H9 (cell line): ENCODE data around the gene MAML3. TPM values are rescaled to one million over a fixed set of nuclear protein-coding genes. Genes with fewer than 3 reads are reported as not detected.

Experiments used
- DNase-seq: peaks from one replicate; pipeline ENCODE4 v3.0.0-alpha.2; 2017
- H2AFZ ChIP-seq: one replicate; pipeline ENCODE4 v1.6.1; 2013; ENCODE audit warnings: mild to moderate bottlenecking, low read length, control low read depth, moderate library complexity
- H2AK5ac ChIP-seq: 2 replicates; pipeline ENCODE4 v1.6.1; 2013; ENCODE audit warnings: low read length, control low read depth, mixed read lengths; ENCODE audit not compliant: insufficient read length
- H2BK120ac ChIP-seq: one replicate; pipeline ENCODE4 v1.6.1; 2013; ENCODE audit warnings: low read depth, mild to moderate bottlenecking, low read length, control low read depth, inconsistent platforms; ENCODE audit not compliant: poor library complexity, severe bottlenecking
- H2BK12ac ChIP-seq: 2 replicates; pipeline ENCODE4 v1.6.1; 2013; ENCODE audit warnings: low read length, control low read depth, mixed read lengths, low read depth; ENCODE audit not compliant: insufficient read length
- H2BK15ac ChIP-seq: 2 replicates; pipeline ENCODE4 v1.6.1; 2013; ENCODE audit warnings: low read depth, low read length, control low read depth
- H2BK20ac ChIP-seq: one replicate; pipeline ENCODE4 v1.6.1; 2013; ENCODE audit warnings: low read depth, mild to moderate bottlenecking, low read length, control low read depth, inconsistent platforms; ENCODE audit not compliant: poor library complexity, severe bottlenecking
- H2BK5ac ChIP-seq: 2 replicates; pipeline ENCODE4 v1.6.1; 2013; ENCODE audit warnings: low read length, control low read depth, mixed read lengths; ENCODE audit not compliant: insufficient read length
- H3K14ac ChIP-seq: 2 replicates; pipeline ENCODE4 v1.6.1; 2013; ENCODE audit warnings: low read length, control low read depth; ENCODE audit not compliant: insufficient read depth
- H3K18ac ChIP-seq: 2 replicates; pipeline ENCODE4 v1.6.1; 2013; ENCODE audit warnings: low read depth, mild to moderate bottlenecking, mixed read lengths, low read length, control low read depth; ENCODE audit not compliant: insufficient read length
- H3K23ac ChIP-seq: 2 replicates; pipeline ENCODE4 v1.6.1; 2013; ENCODE audit warnings: low read length, control low read depth, mixed read lengths, low read depth; ENCODE audit not compliant: insufficient read length
- H3K23me2 ChIP-seq: 2 replicates; pipeline ENCODE4 v1.6.1; 2013; ENCODE audit warnings: low read depth, mild to moderate bottlenecking, mixed read lengths, low read length, control low read depth; ENCODE audit not compliant: insufficient read length, poor library complexity, severe bottlenecking
- H3K27ac ChIP-seq: 2 replicates; pipeline ENCODE4 v1.5.1; 2013; ENCODE audit warnings: low read length, control low read depth, mixed read lengths, low read depth; ENCODE audit not compliant: insufficient read length
- H3K27me3 ChIP-seq: 2 replicates; pipeline ENCODE4 v1.6.1; 2013; ENCODE audit warnings: low read length, control low read depth, inconsistent platforms; ENCODE audit not compliant: insufficient read depth
- H3K4ac ChIP-seq: 2 replicates; pipeline ENCODE4 v1.6.1; 2013; ENCODE audit warnings: low read depth, mild to moderate bottlenecking, control low read depth, inconsistent platforms, low read length, moderate library complexity
- H3K4me1 ChIP-seq: 2 replicates; pipeline ENCODE4 v1.6.1; 2013; ENCODE audit warnings: low read length, control low read depth, inconsistent platforms; ENCODE audit not compliant: insufficient read depth
- H3K4me2 ChIP-seq: 2 replicates; pipeline ENCODE4 v1.6.1; 2013; ENCODE audit warnings: low read length, control low read depth, mixed read lengths; ENCODE audit not compliant: insufficient read length, insufficient read depth
- H3K56ac ChIP-seq: 2 replicates; pipeline ENCODE4 v1.6.1; 2013; ENCODE audit warnings: low read depth, mild to moderate bottlenecking, mixed read lengths, low read length, control low read depth; ENCODE audit not compliant: insufficient read length
- H3K79me1 ChIP-seq: 2 replicates; pipeline ENCODE4 v1.6.1; 2013; ENCODE audit warnings: low read depth, mild to moderate bottlenecking, moderate library complexity, low read length, control low read depth, inconsistent platforms; ENCODE audit not compliant: insufficient read depth, poor library complexity, severe bottlenecking
- H3K79me2 ChIP-seq: 2 replicates; pipeline ENCODE4 v1.6.1; 2013; ENCODE audit warnings: low read length, control low read depth, inconsistent platforms; ENCODE audit not compliant: insufficient read depth
- H3K9ac ChIP-seq: 2 replicates; pipeline ENCODE4 v1.6.1; 2013; ENCODE audit warnings: low read length, control low read depth, mixed read lengths; ENCODE audit not compliant: insufficient read length; ENCODE audit errors: extremely low read depth
- H3K9me3 ChIP-seq: one replicate; pipeline ENCODE4 v1.6.1; 2013; ENCODE audit warnings: low read depth, low read length, inconsistent platforms; ENCODE audit not compliant: control insufficient read depth
- H3T11ph ChIP-seq: one replicate; pipeline ENCODE4 v1.6.1; 2013; ENCODE audit warnings: mild to moderate bottlenecking, low read length, control low read depth, inconsistent platforms
- H4K20me1 ChIP-seq: one replicate; pipeline ENCODE4 v1.6.1; 2013; ENCODE audit not compliant: control insufficient read depth, insufficient read length, insufficient read depth
- H4K5ac ChIP-seq: 2 replicates; pipeline ENCODE4 v1.6.1; 2013; ENCODE audit warnings: low read depth, mild to moderate bottlenecking, mixed read lengths, low read length, control low read depth; ENCODE audit not compliant: insufficient read length
- H4K8ac ChIP-seq: replicated peaks from 2 replicates; pipeline ENCODE4 v1.6.1; 2013; ENCODE audit warnings: low read length, control low read depth, mixed read lengths, low read depth; ENCODE audit not compliant: insufficient read length
- H4K91ac ChIP-seq: 2 replicates; pipeline ENCODE4 v1.6.1; 2013; ENCODE audit warnings: low read depth, mild to moderate bottlenecking, moderate library complexity, mixed read lengths, low read length, control low read depth; ENCODE audit not compliant: insufficient read length
- H3K27ac Mint-ChIP-seq, 3 experiments: 2 replicates in 2 of 3; 3 replicates in 1 of 3; pipeline ENCODE4 v1.8.0; 2020 to 2021; ENCODE audit warnings: mixed read lengths in 3 of 3, mild to moderate bottlenecking in 1 of 3, moderate library complexity in 1 of 3
- H3K27me3 Mint-ChIP-seq: 2 replicates; pipeline ENCODE4 v1.8.0; 2021; ENCODE audit warnings: low read depth, mild to moderate bottlenecking, moderate library complexity, mixed read lengths
- H3K36me3 Mint-ChIP-seq, 3 experiments: 2 replicates in 2 of 3; 3 replicates in 1 of 3; pipeline ENCODE4 v1.8.0; 2020 to 2021; ENCODE audit warnings: low read depth in 3 of 3, mixed read lengths in 3 of 3; ENCODE audit not compliant: insufficient read depth in 1 of 3
- H3K4me1 Mint-ChIP-seq, 2 experiments: 2 replicates each; pipeline ENCODE4 v1.8.0; 2020; ENCODE audit warnings: mixed read lengths in 2 of 2
- H3K4me3 Mint-ChIP-seq, 2 experiments: 2 replicates in 1 of 2; 3 replicates in 1 of 2; pipeline ENCODE4 v1.8.0; 2020 to 2021; ENCODE audit warnings: mild to moderate bottlenecking in 2 of 2, mixed read lengths in 2 of 2, moderate library complexity in 1 of 2
- H3K9me3 Mint-ChIP-seq, 2 experiments: 2 replicates in 1 of 2; 3 replicates in 1 of 2; pipeline ENCODE4 v1.8.0; 2020; ENCODE audit warnings: mild to moderate bottlenecking in 2 of 2, mixed read lengths in 2 of 2, moderate library complexity in 1 of 2
- CTCF ChIP-seq: fragments of 200-600 bp; sonication (generic); conservative IDR thresholded peaks from 3 replicates; pipeline ENCODE4 v1.8.0; 2021; ENCODE audit warnings: antibody characterized with exemption, mild to moderate bottlenecking
- WGBS: extraction: QIAGEN DNeasy Blood & Tissue Kit; methylation state at CpG from one replicate; pipeline ENCODE4 v1.1.7; 2013; ENCODE audit warnings: missing lambda C conversion rate, low lambda C conversion rate, mixed read lengths; ENCODE audit not compliant: insufficient read length; ENCODE audit errors: extremely low coverage; 5-methylcytosine and 5-hydroxymethylcytosine counted together
- total RNA-seq: library from RNA; stranded (reverse); gene quantifications from 2 replicates; pipeline ENCODE4 v1.2.1, GENCODE V29; 2021

Gene MAML3
- total RNA-seq, 1 experiment from 2014 or later, result 3.9 TPM

GRCh38 chr4:139838811-139839210 lies 315.2 kb downstream of the MAML3 start:
- no peak for TF ChIP-seq CTCF
- Histone ChIP-seq H3K27ac (no peak overlapping the region), H4K8ac (no peak overlapping the region), H3T11ph (peak overlapping the region; percentile 27), H2AFZ (no peak overlapping the region), H2BK15ac (no peak overlapping the region), H2BK20ac (no peak overlapping the region), H4K20me1 (no peaks in the 10 kb centered on the region), H2BK12ac (no peak overlapping the region), H3K79me1 (no peaks in the 10 kb centered on the region), H3K4me1 (peaks cover 12% of the 10 kb centered on the region; the same call in 1 of the 2 replicates), H3K23me2 (no peaks in the 10 kb centered on the region), H2BK5ac (no peak overlapping the region), H3K4me2 (no peak overlapping the region), H3K9me3 (no peaks in the 10 kb centered on the region), H4K5ac (no peak overlapping the region), H3K18ac (no peak overlapping the region), H3K79me2 (no peaks in the 10 kb centered on the region), H3K23ac (no peak overlapping the region), H3K14ac (no peak overlapping the region), H3K9ac (no peak overlapping the region), H4K91ac (no peak overlapping the region), H3K27me3 (no peaks in the 10 kb centered on the region), H3K4ac (no peak overlapping the region), H3K56ac (no peak overlapping the region), H2AK5ac (no peak overlapping the region), H2BK120ac (no peak overlapping the region)
- no peaks in the 10 kb centered on the region for H3K27me3 Mint-ChIP-seq
- peaks cover 25 to 34% of the 10 kb centered on the region in 2 experiments for H3K4me1 Mint-ChIP-seq
- no peak overlapping the region for H3K27ac Mint-ChIP-seq
- DNase-seq, result no peak
- H3K9me3 Mint-ChIP-seq, result no peaks in the 10 kb centered on the region
- no peak overlapping the region for H3K4me3 Mint-ChIP-seq
- no CpG with 5 or more reads among the region's 3 CpGs for WGBS
- 0 out of 7 replicates have a peak, but pooled peaks cover 0 to 4% (median 0%) of the 10 kb centered on the region in 3 experiments for H3K36me3 Mint-ChIP-seq
